ENCODE results near the gene ADCYAP1R1. TPM values are rescaled to one million over a fixed set of nuclear protein-coding genes. Genes with fewer than 3 reads are reported as not detected.
A peak's percentile ranks its signal among the peaks of the same experiment; 100 is the strongest.

Gene ADCYAP1R1
- polyA plus RNA-seq, 1 experiment, result not detected

- Histone ChIP-seq H3K9me3 (ENCODE audit: control insufficient read depth, insufficient read depth, low read length) (no peaks in the 10 kb centered on the region), H3K4me3 (ENCODE audit: low read depth, low read length) (no peak overlapping the region), H3K27ac (ENCODE audit: low read depth, low read length) (no peak overlapping the region), H3K27me3 (ENCODE audit: control insufficient read depth, insufficient read depth, low read length) (no peaks in the 10 kb centered on the region)
- TF ChIP-seq CTCF (IDR thresholded peaks at IDR 0.05; ENCODE audit: low read depth, low read length), result no peak
- ChIA-PET POLR2A (interaction anchor here (0.6 to 1.7 kb wide), 2 partner anchors 324 to 371 kb away, joined by 3 to 5 read pairs; partner anchors contain the start of gene INMT), CTCF (interaction anchor here (0.6 to 8.2 kb wide), 58 partner anchors 8 to 1219 kb away, joined by 3 to 338 read pairs (median 5); no protein-coding TSS in a partner anchor)
- no peak for DNase-seq (ENCODE audit: low read depth, low spot score)
These were observed 71.2 kb downstream of the ADCYAP1R1 start for GRCh38 chr7:31123321-31123720.

GRCh38 chr7:31123726-31124125, 71.6 kb downstream of the ADCYAP1R1 start:
- Histone ChIP-seq H3K27me3 (ENCODE audit: control insufficient read depth, insufficient read depth, low read length) (no peaks in the 10 kb centered on the region), H3K4me3 (ENCODE audit: low read depth, low read length) (no peak overlapping the region), H3K9me3 (ENCODE audit: control insufficient read depth, insufficient read depth, low read length) (no peaks in the 10 kb centered on the region), H3K27ac (ENCODE audit: low read depth, low read length) (no peak overlapping the region)
- CTCF ChIA-PET, result interaction anchor here (1.0 to 8.2 kb wide), 14 partner anchors 10 to 553 kb away, joined by 3 to 338 read pairs (median 9); no protein-coding TSS in a partner anchor
- no peak for DNase-seq (ENCODE audit: low read depth, low spot score)
- POLR2A ChIA-PET, result no interaction called here
- no peak for TF ChIP-seq CTCF (IDR thresholded peaks at IDR 0.05; ENCODE audit: low read depth, low read length)

- Histone ChIP-seq H3K9me3 (ENCODE audit: control insufficient read depth, insufficient read depth, low read length) (no peaks in the 10 kb centered on the region), H3K4me3 (ENCODE audit: low read depth, low read length) (no peak overlapping the region), H3K27ac (ENCODE audit: low read depth, low read length) (no peak overlapping the region), H3K27me3 (ENCODE audit: control insufficient read depth, insufficient read depth, low read length) (no peaks in the 10 kb centered on the region)
- no peak for DNase-seq (ENCODE audit: low read depth, low spot score)
- CTCF ChIA-PET, result interaction anchor here (2.3 to 8.2 kb wide), 3 partner anchors 9 to 141 kb away, joined by 17 to 338 read pairs (median 120); no protein-coding TSS in a partner anchor
- POLR2A ChIA-PET, result no interaction called here
- TF ChIP-seq CTCF (IDR thresholded peaks at IDR 0.05; ENCODE audit: low read depth, low read length), result no peak
These were observed 73.1 kb downstream of the ADCYAP1R1 start for GRCh38 chr7:31125171-31125570.

- Histone ChIP-seq H3K27ac (ENCODE audit: low read depth, low read length) (no peak overlapping the region), H3K4me3 (ENCODE audit: low read depth, low read length) (no peak overlapping the region), H3K9me3 (ENCODE audit: control insufficient read depth, insufficient read depth, low read length) (no peaks in the 10 kb centered on the region), H3K27me3 (ENCODE audit: control insufficient read depth, insufficient read depth, low read length) (no peaks in the 10 kb centered on the region)
- ChIA-PET POLR2A (no interaction called here), CTCF (interaction anchor here (1.0 to 2.3 kb wide), 2 partner anchors 142 to 386 kb away, joined by 3 to 17 read pairs; no protein-coding TSS in a partner anchor)
- peak; percentile 34; the same call in 1 of the 2 replicates for TF ChIP-seq CTCF (IDR thresholded peaks at IDR 0.05; ENCODE audit: low read depth, low read length)
- no peak for DNase-seq (ENCODE audit: low read depth, low spot score)
These were observed 74.9 kb downstream of the ADCYAP1R1 start for GRCh38 chr7:31126976-31127375.

- no peak for TF ChIP-seq CTCF (IDR thresholded peaks at IDR 0.05; ENCODE audit: low read depth, low read length)
- CTCF ChIA-PET, result interaction anchor here (0.5 to 2.7 kb wide), 3 partner anchors 145 to 1351 kb away, joined by 3 to 10 read pairs (median 5); no protein-coding TSS in a partner anchor
These were observed 77.0 kb downstream of the ADCYAP1R1 start for GRCh38 chr7:31129067-31129466.

More at GRCh38 chr7:31129067-31129466, 77.0 kb downstream of the ADCYAP1R1 start:
- no peak for DNase-seq (ENCODE audit: low read depth, low spot score)
- Histone ChIP-seq H3K27ac (ENCODE audit: low read depth, low read length) (no peak overlapping the region), H3K27me3 (ENCODE audit: control insufficient read depth, insufficient read depth, low read length) (no peaks in the 10 kb centered on the region), H3K9me3 (ENCODE audit: control insufficient read depth, insufficient read depth, low read length) (no peaks in the 10 kb centered on the region), H3K4me3 (ENCODE audit: low read depth, low read length) (no peak overlapping the region)
- POLR2A ChIA-PET, result no interaction called here
